Endothelial cell of umbilical vein (primary cell): Measurements from ENCODE around the gene RPH3AL.

Experiments used
- CTCF ChIP-seq, 2 donors: IDR thresholded peaks; 1 replicate in 1 of 2; 2 replicates in 1 of 2; pipeline ENCODE4 v1.5.1; 2011; ENCODE audit warnings: low read length in 2 of 2, mild to moderate bottlenecking in 2 of 2, moderate library complexity in 2 of 2, control low read depth in 1 of 2, inconsistent platforms in 1 of 2, low read depth in 1 of 2; ENCODE audit not compliant: insufficient read depth in 1 of 2; ENCODE audit errors: extremely low read depth in 1 of 2
- EZH2 ChIP-seq: IDR thresholded peaks from 2 replicates; pipeline ENCODE4 v1.6.1; 2012; ENCODE audit warnings: borderline replicate concordance, low read depth, mild to moderate bottlenecking, moderate library complexity, low read length, inconsistent platforms; ENCODE audit not compliant: severe bottlenecking
- FOS ChIP-seq: IDR thresholded peaks from 2 replicates; pipeline ENCODE4 v1.6.1; 2011; ENCODE audit warnings: mild to moderate bottlenecking, low read length, moderate library complexity, borderline replicate concordance; ENCODE audit not compliant: insufficient read depth
- GATA2 ChIP-seq: IDR thresholded peaks from 2 replicates; pipeline ENCODE4 v1.7.0; 2011; ENCODE audit warnings: low read depth, mild to moderate bottlenecking, moderate library complexity, mixed read lengths, low read length; ENCODE audit not compliant: insufficient read length, insufficient read depth
- JUN ChIP-seq: IDR thresholded peaks from 2 replicates; pipeline ENCODE4 v1.6.1; 2011; ENCODE audit warnings: borderline replicate concordance, low read depth; ENCODE audit not compliant: insufficient read length, insufficient read depth
- MAX ChIP-seq: IDR thresholded peaks from 2 replicates; pipeline ENCODE4 v1.6.1; 2011; ENCODE audit not compliant: insufficient read depth, insufficient read length
- MYC ChIP-seq: IDR thresholded peaks from one replicate; pipeline ENCODE4 v1.6.1; 2011; ENCODE audit warnings: mild to moderate bottlenecking, low read depth, low read length
- POLR2A ChIP-seq: IDR thresholded peaks from 2 replicates; pipeline ENCODE4 v1.6.1; 2012; ENCODE audit warnings: low read depth, mild to moderate bottlenecking, control low read depth, low read length
- POLR2AphosphoS5 ChIP-seq: IDR thresholded peaks from 2 replicates; pipeline ENCODE4 v1.6.1; 2012; ENCODE audit warnings: low read depth, mild to moderate bottlenecking, control low read depth, low read length, moderate library complexity; ENCODE audit not compliant: insufficient read depth

GRCh38 chr17:307295-307691 lies 45.3 kb downstream of the RPH3AL start:
- TF ChIP-seq CTCF (IDR thresholded peaks at IDR 0.05; ENCODE audit: extremely low read depth in 1 of 2, insufficient read depth in 1 of 2, low read depth in 1 of 2, low read length in 2 of 2) (no peak), POLR2A (no peak), MYC (no peak), MAX (no peak), EZH2 (no peak), JUN (no peak), FOS (no peak), POLR2AphosphoS5 (no peak), GATA2 (no peak)
